Measurements from ENCODE around the gene ZC3HAV1L. TPM values are rescaled to one million over a fixed set of nuclear protein-coding genes. Genes with fewer than 3 reads are reported as not detected.
"Not testable (repeated sequence)": the region's sequence is repeated elsewhere in the genome, so short reads cannot be mapped to it uniquely, and the experiment has no call there.

Gene ZC3HAV1L
- total and polyA plus RNA-seq, 8 donors = 0.33 to 31.9 (median 9.4) TPM

DNA sequence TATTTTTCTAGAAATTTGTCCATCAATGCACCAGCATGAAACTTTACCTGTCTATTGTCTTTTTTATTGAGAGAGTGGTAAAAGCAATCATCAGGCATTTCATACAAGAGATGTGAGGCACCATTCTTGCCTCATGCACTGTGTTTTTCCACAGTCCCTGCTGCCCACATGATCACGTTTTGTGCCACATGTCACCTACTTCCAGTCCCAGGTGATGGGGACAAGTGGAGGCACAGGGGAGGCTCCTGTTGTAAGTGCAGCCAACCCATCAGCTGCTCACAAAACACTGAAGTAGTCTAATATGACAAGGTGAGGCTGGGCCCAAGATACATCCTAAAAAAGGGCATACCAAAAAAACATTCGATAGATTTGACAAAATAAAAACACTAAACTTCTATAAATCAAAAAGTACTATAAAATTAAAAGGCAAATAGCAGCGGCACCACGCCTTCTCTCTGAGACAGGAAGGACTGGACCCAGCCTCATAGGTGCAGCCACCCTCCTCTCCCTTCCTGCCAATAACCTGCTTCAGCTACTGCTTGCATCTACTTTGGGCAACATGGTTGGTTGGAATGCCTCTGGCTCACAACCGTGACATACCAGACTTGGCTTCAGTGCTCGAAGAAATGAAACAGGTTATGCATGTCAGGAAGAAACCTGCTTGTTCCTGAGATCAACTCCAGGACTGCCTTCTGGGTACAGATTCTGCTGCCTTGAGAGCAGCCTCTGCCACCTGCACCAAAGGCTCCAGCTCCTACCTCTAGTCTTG is 2.3 kb downstream of the ZC3HAV1L start:
- H3K27me3 ChIP-seq = no peaks in the 10 kb centered on the region
- TF ChIP-seq EP300 (IDR thresholded peaks at IDR 0.05) = no peak
- no peak for TF ChIP-seq POLR2AphosphoS5 (IDR thresholded peaks at IDR 0.05)
- no peak for TF ChIP-seq POLR2A (IDR thresholded peaks at IDR 0.05)
- TF ChIP-seq, protein P1, sequence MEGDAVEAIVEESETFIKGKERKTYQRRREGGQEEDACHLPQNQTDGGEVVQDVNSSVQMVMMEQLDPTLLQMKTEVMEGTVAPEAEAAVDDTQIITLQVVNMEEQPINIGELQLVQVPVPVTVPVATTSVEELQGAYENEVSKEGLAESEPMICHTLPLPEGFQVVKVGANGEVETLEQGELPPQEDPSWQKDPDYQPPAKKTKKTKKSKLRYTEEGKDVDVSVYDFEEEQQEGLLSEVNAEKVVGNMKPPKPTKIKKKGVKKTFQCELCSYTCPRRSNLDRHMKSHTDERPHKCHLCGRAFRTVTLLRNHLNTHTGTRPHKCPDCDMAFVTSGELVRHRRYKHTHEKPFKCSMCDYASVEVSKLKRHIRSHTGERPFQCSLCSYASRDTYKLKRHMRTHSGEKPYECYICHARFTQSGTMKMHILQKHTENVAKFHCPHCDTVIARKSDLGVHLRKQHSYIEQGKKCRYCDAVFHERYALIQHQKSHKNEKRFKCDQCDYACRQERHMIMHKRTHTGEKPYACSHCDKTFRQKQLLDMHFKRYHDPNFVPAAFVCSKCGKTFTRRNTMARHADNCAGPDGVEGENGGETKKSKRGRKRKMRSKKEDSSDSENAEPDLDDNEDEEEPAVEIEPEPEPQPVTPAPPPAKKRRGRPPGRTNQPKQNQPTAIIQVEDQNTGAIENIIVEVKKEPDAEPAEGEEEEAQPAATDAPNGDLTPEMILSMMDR (IDR thresholded peaks at IDR 0.05) = no peak
- no peak overlapping the region for H3K27ac ChIP-seq
- WGBS, 5 donors = 75 to 85% (median 81%) methylated on average over 6 of the region's 6 CpGs
- peaks cover 4 to 51% (median 32%) of the 10 kb centered on the region in 4 donors for H3K36me3 ChIP-seq
- H3K9me3 ChIP-seq = no peaks in the 10 kb centered on the region
- H3K4me3 ChIP-seq = no peak overlapping the region
- intact Hi-C loops (cut with DNase I; ENCODE audit: low total_unique reads) = no loop called here
- DNase-seq = no peak
- peaks cover 0 to 35% (median 17%) of the 10 kb centered on the region in 4 donors for H3K4me1 ChIP-seq

DNA sequence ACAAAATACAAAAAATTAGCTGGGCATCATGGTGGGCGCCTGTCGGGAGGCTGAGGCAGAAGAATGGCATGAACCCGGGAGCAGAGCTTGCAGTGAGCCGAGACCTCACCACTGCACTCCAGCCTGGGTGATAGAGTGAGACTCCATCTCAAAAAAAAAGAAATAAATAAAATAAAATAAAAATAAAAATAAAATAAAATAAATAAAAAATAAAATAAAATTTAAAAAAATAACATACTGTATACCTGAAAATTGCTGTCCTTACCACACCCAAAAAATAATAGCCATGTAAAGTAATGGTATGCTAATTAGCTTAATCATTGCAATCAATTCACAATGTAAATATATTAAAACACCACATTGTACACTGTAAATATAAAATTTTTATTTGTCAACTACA is 3.4 kb downstream of the ZC3HAV1L start:
- Histone ChIP-seq H3K27ac (no peak overlapping the region), H3K4me1 (peaks cover 0 to 35% (median 17%) of the 10 kb centered on the region in 4 donors), H3K36me3 (peaks cover 4 to 61% (median 42%) of the 10 kb centered on the region in 4 donors), H3K27me3 (no peaks in the 10 kb centered on the region), H3K4me3 (no peak overlapping the region), H3K9me3 (no peaks in the 10 kb centered on the region)
- 90 to 99% (median 96%) methylated on average over 4 of the region's 4 CpGs for WGBS, 5 donors
- intact Hi-C loops (cut with DNase I; ENCODE audit: low total_unique reads) = no loop called here
- DNase-seq = no peak
- TF ChIP-seq, protein P1 (IDR thresholded peaks at IDR 0.05) = no peak
- TF ChIP-seq POLR2AphosphoS5 (IDR thresholded peaks at IDR 0.05) = no peak
- TF ChIP-seq EP300 (IDR thresholded peaks at IDR 0.05) = no peak
- no peak for TF ChIP-seq POLR2A (IDR thresholded peaks at IDR 0.05)

DNA sequence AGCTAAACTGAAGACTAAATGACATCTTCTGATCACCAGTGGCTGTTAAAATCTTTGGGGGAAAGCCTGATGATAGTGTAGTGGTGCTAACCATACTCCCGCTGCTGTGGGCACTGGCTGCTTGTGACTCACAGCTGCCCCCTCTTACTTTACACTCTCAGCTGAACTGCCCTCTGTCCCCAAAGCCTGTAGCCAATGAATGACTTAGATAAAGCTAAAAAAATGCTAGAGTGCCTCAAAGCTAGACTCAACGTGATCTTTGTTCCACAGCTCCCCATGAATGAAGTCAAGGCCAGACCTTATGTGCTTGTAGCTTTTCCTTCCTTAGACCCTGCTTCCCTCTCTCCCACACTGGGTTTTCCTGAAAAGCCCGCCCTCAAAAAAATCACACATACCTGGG is 6.5 kb downstream of the ZC3HAV1L start:
- 90 to 94% (median 92%) methylated on average over 3 of the region's 3 CpGs for WGBS, 5 donors
- peaks cover 0 to 10% (median 4%) of the 10 kb centered on the region in 4 donors for H3K4me1 ChIP-seq
- H3K9me3 ChIP-seq = no peaks in the 10 kb centered on the region
- no peak overlapping the region for H3K27ac ChIP-seq
- H3K36me3 ChIP-seq = peaks cover 4 to 92% (median 71%) of the 10 kb centered on the region in 4 donors
- H3K4me3 ChIP-seq = no peak overlapping the region
- no peak for TF ChIP-seq POLR2A (IDR thresholded peaks at IDR 0.05)
- TF ChIP-seq POLR2AphosphoS5 (IDR thresholded peaks at IDR 0.05) = no peak
- no peak for TF ChIP-seq EP300 (IDR thresholded peaks at IDR 0.05)
- no peak for DNase-seq
- intact Hi-C loops (cut with DNase I; ENCODE audit: low total_unique reads) = no loop called here
- no peaks in the 10 kb centered on the region for H3K27me3 ChIP-seq

DNA sequence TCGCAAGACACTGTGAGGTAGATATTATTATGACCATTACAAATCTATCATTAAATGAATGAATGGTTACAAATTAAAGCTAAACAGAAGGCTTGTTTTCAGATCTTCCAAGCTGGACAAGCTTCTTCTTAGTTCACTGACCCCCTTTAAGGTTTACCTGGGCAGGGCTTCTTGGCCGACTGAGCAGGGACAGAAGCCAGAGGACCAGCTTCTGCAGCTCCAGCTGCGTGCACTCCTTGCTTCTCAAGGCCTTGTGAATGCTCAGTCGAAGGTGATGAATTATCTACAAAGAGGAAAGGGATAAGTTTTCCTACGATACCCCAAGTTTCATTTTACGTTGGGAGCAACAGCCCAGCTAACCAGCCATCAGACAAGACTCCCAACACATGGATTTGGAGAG is 9.3 kb downstream of the ZC3HAV1L start:
- H3K4me1 ChIP-seq = no peaks in the 10 kb centered on the region
- DNase-seq = no peak
- no peaks in the 10 kb centered on the region for H3K27me3 ChIP-seq
- WGBS, 5 donors = 83 to 94% (median 90%) methylated on average over 6 of the region's 6 CpGs
- H3K27ac ChIP-seq = no peak overlapping the region
- peaks cover 4 to 94% (median 80%) of the 10 kb centered on the region in 4 donors for H3K36me3 ChIP-seq
- H3K9me3 ChIP-seq = no peaks in the 10 kb centered on the region
- TF ChIP-seq EP300 (IDR thresholded peaks at IDR 0.05) (no peak), POLR2AphosphoS5 (IDR thresholded peaks at IDR 0.05) (no peak)
- intact Hi-C loops (cut with DNase I; ENCODE audit: low total_unique reads) = no loop called here
- H3K4me3 ChIP-seq = no peak overlapping the region

DNA sequence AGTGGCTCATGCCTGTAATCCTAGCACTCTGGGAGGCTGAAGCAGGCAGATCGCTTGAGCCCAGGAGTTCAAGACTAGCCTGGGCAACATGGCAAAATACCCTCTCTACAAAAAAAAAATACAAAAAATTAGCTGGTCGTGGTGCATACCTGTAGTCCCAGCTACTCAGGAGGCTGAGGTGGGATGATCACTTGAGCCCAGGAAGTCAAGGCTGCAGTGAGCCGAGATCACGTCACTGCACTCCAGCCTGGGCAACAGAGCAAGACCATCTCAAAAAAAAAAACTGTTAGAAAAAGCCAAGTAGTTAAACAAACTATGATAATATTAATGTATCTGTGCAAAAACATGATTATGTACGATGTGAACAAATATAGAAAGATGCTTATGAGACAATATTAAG is 10.0 kb downstream of the ZC3HAV1L start:
- DNase-seq; intact Hi-C loops (cut with DNase I; ENCODE audit: low total_unique reads); H3K4me1 ChIP-seq; H3K27ac ChIP-seq; H3K27me3 ChIP-seq; H3K9me3 ChIP-seq; H3K4me3 ChIP-seq: not testable (repeated sequence)
- H3K36me3 ChIP-seq = peaks cover 4 to 87% (median 77%) of the 10 kb centered on the region in 4 donors
- 82 to 92% (median 90%) methylated on average over 5 of the region's 5 CpGs for WGBS, 5 donors

DNA sequence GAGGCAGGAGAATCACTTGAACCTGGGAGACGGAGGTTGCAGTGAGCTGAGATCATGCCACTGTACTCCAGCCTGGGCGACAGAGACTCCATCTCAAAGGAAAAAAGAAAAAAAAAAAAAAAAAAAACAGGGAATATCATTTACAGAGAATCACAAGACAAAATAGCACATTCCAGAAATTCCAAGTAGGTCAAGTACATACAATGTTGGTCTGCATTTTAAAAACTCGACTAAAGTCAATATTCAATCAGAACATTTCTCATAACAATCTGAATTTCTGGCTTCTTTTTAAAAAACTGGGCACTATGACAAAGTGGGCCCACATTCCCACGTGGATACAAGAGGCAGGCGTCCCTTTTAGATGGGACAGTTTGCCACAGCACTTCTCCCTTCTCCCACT is 12.8 kb downstream of the ZC3HAV1L start:
- DNase-seq = no peak
- intact Hi-C loops (cut with DNase I; ENCODE audit: low total_unique reads) = no loop called here
- 82 to 92% (median 85%) methylated on average over 5 of the region's 5 CpGs for WGBS, 5 donors
- Histone ChIP-seq H3K27ac (no peak overlapping the region), H3K36me3 (peaks cover 0 to 60% (median 54%) of the 10 kb centered on the region in 4 donors), H3K4me3 (no peak overlapping the region), H3K9me3 (no peaks in the 10 kb centered on the region), H3K27me3 (no peaks in the 10 kb centered on the region), H3K4me1 (no peaks in the 10 kb centered on the region)
- TF ChIP-seq POLR2A (IDR thresholded peaks at IDR 0.05) = no peak
- TF ChIP-seq EP300 (IDR thresholded peaks at IDR 0.05) = no peak
- TF ChIP-seq, protein P1 (IDR thresholded peaks at IDR 0.05) = no peak
- no peak for TF ChIP-seq POLR2AphosphoS5 (IDR thresholded peaks at IDR 0.05)
